HG03280 (cell line): ENCODE data around the gene SMCO4.

Source experiments
- ATAC-seq: cut with Tn5 transposase; IDR thresholded peaks from one replicate; pipeline ENCODE4 v1.9.1; 2021; ENCODE audit warnings: mild to moderate bottlenecking, moderate library complexity; ENCODE audit not compliant: unreplicated experiment

The SMCO4 gene

DNA sequence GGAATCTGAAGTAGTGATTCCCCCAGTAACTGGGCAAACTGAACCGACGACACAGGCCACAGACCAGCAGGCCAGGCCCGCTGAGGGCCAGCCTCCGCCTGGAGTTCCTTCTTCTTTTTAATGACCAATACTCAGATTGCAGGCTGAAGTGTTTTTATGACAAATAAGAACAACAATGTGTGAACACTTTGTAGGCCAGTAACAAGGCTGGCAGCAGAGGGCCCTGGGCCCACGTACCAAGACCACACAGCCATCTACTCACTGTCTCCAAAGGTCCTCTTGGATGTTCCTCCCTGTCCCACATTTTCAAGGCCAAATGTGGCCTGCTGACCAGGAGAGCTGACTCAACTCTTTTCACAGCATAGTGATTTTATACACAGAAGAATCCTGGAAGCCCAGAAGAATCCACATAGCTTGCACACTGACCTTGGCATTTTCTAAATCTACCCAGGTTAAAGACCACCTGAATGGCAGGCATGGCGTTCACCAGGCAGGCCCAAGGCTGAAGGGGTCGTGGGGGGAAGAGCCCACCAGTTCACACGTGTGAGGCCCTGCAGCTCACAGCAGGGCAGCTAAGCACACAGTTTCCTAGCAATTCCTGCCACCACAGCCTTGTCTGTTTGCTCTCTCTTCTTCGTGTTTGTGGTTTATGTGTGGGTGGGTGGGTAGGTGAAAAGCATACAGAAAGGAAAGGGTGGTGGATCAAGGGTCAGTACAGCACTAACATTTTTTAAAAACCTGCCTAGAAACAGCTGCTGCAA lies 13.3 kb downstream of the SMCO4 start:
- ATAC-seq: peak; percentile 31

DNA sequence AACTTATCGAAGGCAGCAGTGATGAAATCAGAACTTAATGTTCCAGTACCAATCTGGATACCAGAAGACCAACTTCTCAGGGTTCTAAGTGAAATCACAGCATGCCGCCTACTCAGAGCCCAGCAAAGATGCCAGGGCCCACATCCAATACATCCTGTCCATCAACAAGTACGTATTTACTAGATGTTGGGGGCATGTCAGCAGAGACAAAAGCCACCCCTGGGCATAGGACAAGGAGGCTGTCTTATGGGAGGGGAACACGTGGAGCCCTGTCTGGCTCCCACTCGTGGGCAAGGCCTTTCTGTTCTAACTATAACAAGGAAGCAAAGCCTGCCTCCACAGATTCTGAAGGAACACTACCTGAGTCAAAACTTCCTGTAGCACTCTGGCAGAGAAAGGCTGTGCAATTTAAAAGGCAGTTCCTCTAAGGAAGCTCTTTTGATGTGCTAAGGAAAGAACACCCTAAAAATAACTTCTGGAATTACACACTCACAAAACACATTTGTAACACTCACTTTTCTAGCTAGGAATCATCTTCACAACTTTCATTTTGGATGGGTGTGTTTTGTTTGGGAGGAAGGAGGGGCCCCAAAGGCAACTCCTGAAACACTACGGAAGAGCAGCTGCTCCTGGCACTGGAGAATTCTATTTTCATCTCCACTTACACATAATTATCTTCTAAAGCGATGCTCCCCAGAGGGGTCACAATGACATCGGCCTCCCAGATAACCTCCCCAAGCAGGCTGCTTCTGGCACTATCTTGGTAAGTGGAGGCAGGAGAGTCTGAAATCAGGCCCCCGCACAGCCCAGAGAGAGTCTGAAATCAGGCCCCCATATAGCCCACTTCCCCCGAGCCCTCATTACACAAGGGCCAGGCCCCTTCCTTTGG lies 14.2 kb downstream of the SMCO4 start:
- no peak for ATAC-seq

DNA sequence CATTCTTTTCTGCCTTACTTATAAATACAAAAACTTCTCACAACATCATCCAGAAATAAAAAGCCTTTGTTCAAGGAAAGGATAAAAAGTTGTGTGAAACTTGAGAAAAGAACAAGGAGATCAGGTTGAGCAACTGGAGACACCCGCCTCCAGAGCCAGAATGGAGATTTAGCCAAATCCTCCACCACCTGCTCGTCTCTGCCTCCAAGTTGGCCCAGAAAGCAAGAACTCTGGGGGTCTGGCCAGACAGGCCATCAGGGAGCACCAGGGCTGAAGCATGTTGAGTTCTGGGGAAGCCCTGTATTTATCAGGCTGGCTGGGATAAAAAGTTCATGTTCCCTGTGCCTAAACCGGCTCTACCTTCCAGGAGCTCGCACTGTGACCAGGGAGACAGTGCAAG lies 14.9 kb downstream of the SMCO4 start:
- no peak for ATAC-seq

- ATAC-seq: peak; percentile 33
These were observed 16.3 kb downstream of the SMCO4 start for GRCh38 chr11:93526641-93527583.

GRCh38 chr11:93526346-93526633 lies 16.9 kb downstream of the SMCO4 start:
- ATAC-seq: peak; percentile 20

GRCh38 chr11:93525601-93526345 lies 17.4 kb downstream of the SMCO4 start:
- ATAC-seq: no peak

DNA sequence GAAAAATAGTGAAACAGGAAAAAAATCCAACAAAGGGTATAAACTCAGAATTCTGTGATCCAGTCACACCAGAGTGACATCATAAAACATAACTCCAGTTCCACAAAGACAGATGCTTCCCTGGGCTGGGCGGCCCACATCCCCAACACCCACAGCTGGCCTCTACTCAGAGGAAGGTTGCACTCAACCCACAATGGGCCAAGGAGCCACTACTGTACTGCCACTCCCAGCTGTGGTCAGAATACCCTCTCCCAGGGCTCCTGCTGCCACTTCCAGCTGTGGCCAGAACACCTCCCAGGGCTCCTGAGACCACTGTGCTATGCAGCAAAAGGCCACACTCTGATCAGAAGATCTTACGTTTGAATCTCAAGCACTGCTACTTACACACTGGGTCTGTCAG lies 18.3 kb downstream of the SMCO4 start:
- no peak for ATAC-seq

GRCh38 chr11:93524173-93524536 lies 19.0 kb downstream of the SMCO4 start:
- ATAC-seq: peak; percentile 37

GRCh38 chr11:93520726-93521509 lies 22.3 kb downstream of the SMCO4 start:
- ATAC-seq: no peak

DNA sequence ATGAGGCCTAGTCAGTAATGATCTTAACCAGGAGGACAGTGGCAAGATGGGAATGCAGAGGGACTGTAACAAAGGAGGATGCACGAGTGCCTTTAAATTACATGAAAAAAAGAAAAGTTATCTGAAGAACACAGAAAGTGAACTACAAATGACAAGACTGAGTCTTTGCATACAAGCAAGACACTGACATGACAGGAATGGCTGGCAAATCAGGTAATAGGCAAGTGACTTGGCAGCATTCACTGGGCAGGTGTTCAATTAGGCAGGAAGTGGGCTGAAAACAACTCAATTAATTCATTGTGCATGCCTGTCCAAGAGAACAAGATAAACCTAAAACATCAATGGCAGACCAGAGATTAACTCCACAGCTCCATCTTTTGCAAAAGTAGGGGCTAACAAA lies 24.0 kb downstream of the SMCO4 start:
- ATAC-seq: no peak

DNA sequence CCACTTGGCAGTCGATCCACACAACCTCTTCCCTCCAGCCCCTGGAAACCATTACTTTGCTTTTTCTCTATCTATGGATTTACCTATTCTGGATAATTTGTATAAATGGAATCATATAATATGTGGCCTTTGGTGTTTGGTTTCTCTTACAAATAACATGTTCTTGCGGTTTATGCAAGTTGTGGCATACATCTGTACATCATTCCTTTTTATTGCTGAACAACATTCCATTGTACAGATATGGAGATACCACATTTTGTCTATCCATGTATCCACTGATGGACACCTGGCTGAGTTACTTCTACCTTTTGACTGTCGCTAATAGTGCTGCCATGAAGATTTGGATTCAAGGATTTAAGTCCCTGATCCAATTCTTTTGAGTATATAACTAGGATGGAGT lies 25.1 kb downstream of the SMCO4 start:
- ATAC-seq: no peak

DNA sequence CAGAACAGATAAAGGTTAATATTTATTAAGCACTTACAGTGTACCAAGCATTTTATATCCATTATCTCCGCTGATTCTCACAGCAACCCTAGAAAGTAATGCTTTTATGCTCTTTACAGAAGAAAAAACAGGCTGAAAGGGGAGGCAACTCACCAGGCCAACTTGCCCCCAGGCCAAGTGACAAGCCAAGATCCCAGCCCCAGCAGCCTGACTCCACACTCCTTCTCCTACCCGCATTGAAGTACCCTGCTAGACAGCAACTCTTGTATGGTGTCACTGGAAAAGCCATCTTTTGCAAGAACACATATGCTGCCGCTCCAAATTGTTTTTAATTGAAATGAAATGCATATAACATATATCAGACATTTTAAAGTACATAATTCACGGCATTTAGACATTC lies 25.6 kb downstream of the SMCO4 start:
- ATAC-seq: no peak

- ATAC-seq: no peak
These were observed 26.1 kb downstream of the SMCO4 start for GRCh38 chr11:93517041-93517440.

DNA sequence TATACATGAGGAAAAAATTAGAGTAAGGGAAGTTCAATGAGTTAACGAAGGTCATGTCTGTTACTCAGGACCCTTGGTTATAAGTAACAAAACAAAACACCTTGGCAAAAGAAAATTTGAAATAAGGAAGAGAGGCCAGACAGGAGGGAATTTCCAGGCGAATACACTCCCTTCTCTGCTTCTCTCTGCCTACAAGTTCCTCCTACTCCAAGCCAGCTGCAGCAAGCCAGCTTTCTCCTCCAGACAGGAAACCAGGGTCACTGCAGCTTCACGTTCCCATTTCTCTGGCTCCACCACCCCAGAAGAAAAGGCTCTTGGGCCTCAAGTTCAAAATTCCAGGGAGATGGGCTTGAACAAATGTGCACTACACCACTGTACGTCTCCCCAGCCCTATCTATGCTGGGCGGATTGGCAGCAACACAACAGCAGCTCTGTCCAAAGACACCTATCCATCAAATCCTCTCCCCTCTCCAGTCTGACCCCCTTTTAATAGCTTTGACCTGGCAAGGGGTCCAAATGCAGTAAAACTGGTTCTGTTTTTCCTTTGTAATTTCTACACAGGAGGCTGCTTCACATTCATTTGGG lies 27.7 kb downstream of the SMCO4 start:
- ATAC-seq: no peak

GRCh38 chr11:93514712-93515111 lies 28.5 kb downstream of the SMCO4 start:
- no peak for ATAC-seq

- no peak for ATAC-seq
These were observed 29.4 kb downstream of the SMCO4 start for GRCh38 chr11:93513772-93514171.

- ATAC-seq: peak; percentile 56
These were observed 30.1 kb downstream of the SMCO4 start for GRCh38 chr11:93512949-93513667.

DNA sequence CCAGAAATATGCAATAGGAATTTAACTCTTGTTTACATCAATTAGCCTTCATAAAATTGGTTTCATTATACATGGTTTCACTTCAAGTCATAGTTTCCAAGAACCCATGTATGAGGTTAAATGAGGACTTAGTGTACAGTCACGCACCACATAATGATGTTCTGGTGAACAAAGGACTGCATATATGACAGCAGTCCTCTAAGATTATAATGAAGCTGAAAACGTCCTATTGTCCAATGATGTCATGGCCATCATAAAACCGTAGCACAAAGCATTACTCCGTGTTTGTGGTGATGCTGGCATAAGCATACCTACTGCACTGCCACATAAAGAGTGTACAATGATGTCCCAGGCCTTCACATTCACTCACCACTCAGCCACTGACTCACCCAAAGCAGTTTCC lies 31.1 kb downstream of the SMCO4 start:
- peak; percentile 88 for ATAC-seq
